Measurements from ENCODE around the gene PIP5K1C.

DNA sequence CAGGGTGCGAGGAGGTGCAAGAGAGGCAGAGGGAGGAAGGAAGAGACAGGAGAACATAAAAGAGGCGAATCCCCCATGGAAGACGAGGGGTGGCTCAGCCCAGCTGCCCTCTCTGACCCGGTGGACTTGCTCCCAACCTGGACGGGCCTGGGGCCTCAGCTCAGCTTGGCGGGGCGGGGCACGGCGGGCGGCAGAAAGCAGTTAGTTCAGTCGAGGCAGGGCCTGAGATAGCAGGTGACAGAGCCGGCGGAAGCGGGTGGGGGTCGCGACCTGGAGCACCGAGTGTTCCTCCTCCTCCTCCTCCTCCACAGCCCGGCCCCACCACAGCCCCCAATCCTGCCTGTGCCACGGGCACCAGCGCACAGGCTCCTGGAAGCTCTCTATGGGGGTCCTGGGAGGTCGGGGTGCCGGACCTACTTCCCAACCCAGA is 66.7 kb downstream of the PIP5K1C start:
- TF ChIP-seq POLR2A (IDR thresholded peaks at IDR 0.05) (no peak), CTCF (IDR thresholded peaks at IDR 0.05) (no peak), EP300 (IDR thresholded peaks at IDR 0.05; ENCODE audit: low read depth) (no peak), POLR2AphosphoS5 (IDR thresholded peaks at IDR 0.05) (no peak)
